ENCODE data around the gene WWP2.

GRCh38 chr16:69860233-69861231 lies 98.4 kb downstream of the WWP2 start:
- TF ChIP-seq EZH2 (IDR thresholded peaks at IDR 0.05; ENCODE audit: insufficient read depth, poor library complexity, severe bottlenecking) (no peak), EZH2phosphoT487 (IDR thresholded peaks at IDR 0.05; ENCODE audit: insufficient read depth, low read depth) (no peak)
